ENCODE results near the gene FXYD7. TPM values are rescaled to one million over a fixed set of nuclear protein-coding genes. Genes with fewer than 3 reads are reported as not detected.

FXYD7 gene
- polyA plus RNA-seq, 1 donor (not counting 4 experiments of a cell fraction or from before 2014, with no cell fraction given) = not detected

- peaks cover 19% of the 10 kb centered on the region for H3K27me3 ChIP-seq (ENCODE audit: control insufficient read depth, extremely low read depth, insufficient read depth, low read length)
- H3K4me1 ChIP-seq (ENCODE audit: control insufficient read depth, extremely low read depth, insufficient read depth, low read length) = peaks cover 21% of the 10 kb centered on the region
- no peaks in the 10 kb centered on the region for H3K79me2 ChIP-seq (ENCODE audit: control insufficient read depth, insufficient read depth, low read length)
- no peaks in the 10 kb centered on the region for H3K9me3 ChIP-seq (ENCODE audit: control insufficient read depth, low read depth, low read length)
- no peaks in the 10 kb centered on the region for H4K20me1 ChIP-seq (ENCODE audit: control insufficient read depth, extremely low read depth, insufficient read depth, low read length)
- dilution Hi-C loops (cut with MboI; ENCODE audit: extremely low pct_ligation_motif_present, low sequenced_read_pairs) = no loop called here
- H3K9ac ChIP-seq (ENCODE audit: control insufficient read depth, extremely low read depth, insufficient read depth, low read length) = no peak overlapping the region
- H3K4me2 ChIP-seq (ENCODE audit: control insufficient read depth, extremely low read depth, insufficient read depth, low read depth, low read length) = no peak overlapping the region
- DNase-seq (ENCODE audit: low read depth, low spot score) = no peak
- H3K9me1 ChIP-seq (ENCODE audit: control insufficient read depth, extremely low read depth, insufficient read depth, low read length) = no peaks in the 10 kb centered on the region
- TF ChIP-seq EZH2 (IDR thresholded peaks at IDR 0.05; ENCODE audit: low read length) (no peak), CTCF (optimal IDR thresholded peaks at IDR 0.05 in 1 of 3, IDR thresholded peaks at IDR 0.05 in 1 of 3, conservative IDR thresholded peaks at IDR 0.05 in 1 of 3; ENCODE audit: extremely low read depth in 1 of 3, insufficient read depth in 2 of 3, low read length in 3 of 3) (no peak)
- FAIRE-seq = peak; percentile 17
- H3K36me3 ChIP-seq (ENCODE audit: control insufficient read depth in 2 of 2, extremely low read depth in 1 of 2, insufficient read depth in 2 of 2, low read length in 2 of 2) = no peaks in the 10 kb centered on the region
- no peak overlapping the region for H3K4me3 ChIP-seq (ENCODE audit: control insufficient read depth in 2 of 3, extremely low read depth in 1 of 3, insufficient read depth in 2 of 3, low read depth in 1 of 3, low read length in 3 of 3)
- H3K27ac ChIP-seq (ENCODE audit: control insufficient read depth, insufficient read depth, low read length) = no peak overlapping the region
- no peak overlapping the region for H2AFZ ChIP-seq (ENCODE audit: control insufficient read depth, low read length)
Observed at GRCh38 chr19:35143818-35144217, 763 bp downstream of the FXYD7 start.

- dilution Hi-C loops (cut with MboI; ENCODE audit: extremely low pct_ligation_motif_present, low sequenced_read_pairs) = no loop called here
- no peak for FAIRE-seq
Observed at GRCh38 chr19:35144259-35144599, 1.2 kb downstream of the FXYD7 start.

More at GRCh38 chr19:35144259-35144599, 1.2 kb downstream of the FXYD7 start:
- peaks cover 19% of the 10 kb centered on the region for H3K27me3 ChIP-seq (ENCODE audit: control insufficient read depth, extremely low read depth, insufficient read depth, low read length)
- TF ChIP-seq CTCF (optimal IDR thresholded peaks at IDR 0.05 in 1 of 3, IDR thresholded peaks at IDR 0.05 in 1 of 3, conservative IDR thresholded peaks at IDR 0.05 in 1 of 3; ENCODE audit: extremely low read depth in 1 of 3, insufficient read depth in 2 of 3, low read length in 3 of 3) = no peak
- TF ChIP-seq EZH2 (IDR thresholded peaks at IDR 0.05; ENCODE audit: low read length) = peak; percentile 52
- H3K4me1 ChIP-seq (ENCODE audit: control insufficient read depth, extremely low read depth, insufficient read depth, low read length) = peaks cover 21% of the 10 kb centered on the region
- H3K79me2 ChIP-seq (ENCODE audit: control insufficient read depth, insufficient read depth, low read length) = no peaks in the 10 kb centered on the region
- no peak overlapping the region for H3K4me3 ChIP-seq (ENCODE audit: control insufficient read depth in 2 of 3, extremely low read depth in 1 of 3, insufficient read depth in 2 of 3, low read depth in 1 of 3, low read length in 3 of 3)
- no peaks in the 10 kb centered on the region for H3K9me1 ChIP-seq (ENCODE audit: control insufficient read depth, extremely low read depth, insufficient read depth, low read length)
- H3K36me3 ChIP-seq (ENCODE audit: control insufficient read depth in 2 of 2, extremely low read depth in 1 of 2, insufficient read depth in 2 of 2, low read length in 2 of 2) = no peaks in the 10 kb centered on the region
- H3K9ac ChIP-seq (ENCODE audit: control insufficient read depth, extremely low read depth, insufficient read depth, low read length) = no peak overlapping the region
- no peak overlapping the region for H3K27ac ChIP-seq (ENCODE audit: control insufficient read depth, insufficient read depth, low read length)
- no peaks in the 10 kb centered on the region for H4K20me1 ChIP-seq (ENCODE audit: control insufficient read depth, extremely low read depth, insufficient read depth, low read length)
- no peak overlapping the region for H2AFZ ChIP-seq (ENCODE audit: control insufficient read depth, low read length)
- no peak for DNase-seq (ENCODE audit: low read depth, low spot score)
- H3K4me2 ChIP-seq (ENCODE audit: control insufficient read depth, extremely low read depth, insufficient read depth, low read depth, low read length) = no peak overlapping the region
- no peaks in the 10 kb centered on the region for H3K9me3 ChIP-seq (ENCODE audit: control insufficient read depth, low read depth, low read length)
